Pulmonary artery endothelial cell (primary cell): ENCODE results near the gene FANK1. TPM values are rescaled to one million over a fixed set of nuclear protein-coding genes. Genes with fewer than 3 reads are reported as not detected.

Experiments used
- DNase-seq: peaks from one replicate; pipeline ENCODE4 v3.0.0-alpha.2; 2011; ENCODE audit warnings: low read depth, low spot score
- total RNA-seq: library from RNA; depleted of rRNA; stranded (reverse); fragments of >200 nt; gene quantifications from 2 replicates; pipeline ENCODE4 v1.2.3, GENCODE V29; 2014

FANK1 gene
- total RNA-seq, 1 donor from 2014 or later = 1.4 TPM

DNA sequence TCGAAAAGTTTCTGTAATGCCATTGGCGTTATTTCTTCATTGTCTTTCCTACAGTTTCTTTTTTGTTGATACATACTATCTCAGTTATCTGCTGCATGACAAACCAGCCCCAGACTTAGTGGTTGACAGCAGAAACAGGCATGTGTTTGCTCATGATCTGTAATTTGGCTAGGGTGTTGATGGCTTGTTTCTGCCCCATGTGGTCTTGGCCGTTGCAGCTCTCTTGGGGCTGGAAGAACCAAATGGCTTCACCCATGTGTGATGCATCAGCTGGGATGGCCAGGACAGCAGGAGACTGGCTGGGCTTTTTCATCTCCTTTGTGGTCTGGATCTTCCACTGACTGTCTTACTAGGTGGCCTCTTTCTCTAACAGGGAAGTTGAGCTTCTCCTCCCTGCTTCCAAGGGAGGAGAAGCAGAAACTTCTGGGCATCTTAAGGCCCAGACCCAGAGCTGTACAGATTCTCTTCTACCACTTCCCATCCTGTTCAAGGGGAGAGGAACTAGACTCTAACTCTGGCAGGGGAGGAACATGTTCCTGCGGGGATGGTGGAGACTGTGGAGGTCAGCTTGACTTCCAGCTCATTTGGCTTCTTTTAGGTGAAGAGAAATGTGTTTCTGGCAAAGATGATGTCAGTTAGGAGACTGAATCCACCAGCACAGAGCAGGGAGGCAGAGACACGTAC, 89.3 kb downstream of the FANK1 start:
- DNase-seq = no peak

DNA sequence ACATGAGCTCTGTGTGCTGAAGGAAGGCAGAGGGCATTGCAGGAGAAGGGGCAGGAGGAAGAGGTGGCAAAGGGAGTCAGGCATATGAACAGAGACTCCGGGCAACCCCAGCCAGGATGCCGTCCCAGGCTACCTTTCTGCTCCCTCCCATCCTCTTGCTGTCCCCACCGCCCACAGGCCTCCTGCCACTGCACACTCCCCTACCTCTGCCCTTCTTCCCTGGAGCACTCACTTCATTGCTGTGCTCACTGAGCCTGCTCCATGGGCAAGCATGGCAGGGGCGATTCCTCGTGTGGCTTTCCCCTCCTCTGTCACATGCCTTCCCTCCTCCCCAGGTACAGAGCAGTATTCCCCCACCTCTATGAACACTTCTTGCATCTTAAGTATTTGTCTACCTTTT, 93.4 kb downstream of the FANK1 start:
- no peak for DNase-seq

DNA sequence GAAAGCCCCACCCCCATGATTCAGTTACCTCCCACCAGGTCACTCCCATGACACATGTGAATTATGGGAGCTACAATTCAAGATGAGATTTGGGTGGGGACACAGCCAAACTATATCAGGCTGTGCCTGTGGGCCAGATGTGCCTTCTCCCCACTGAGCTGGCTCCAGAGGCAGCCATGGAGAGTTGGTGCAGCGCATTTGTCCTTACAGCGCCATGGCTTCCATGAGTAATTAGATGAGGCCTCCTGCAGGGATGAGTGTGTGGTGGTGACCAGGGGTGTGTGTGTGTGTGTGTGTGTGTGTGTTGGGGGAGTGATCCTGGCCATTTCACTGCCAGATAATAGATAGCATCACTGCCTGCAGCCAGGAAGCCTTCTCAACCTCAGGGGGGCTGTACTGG, 94.6 kb downstream of the FANK1 start:
- no peak for DNase-seq

DNA sequence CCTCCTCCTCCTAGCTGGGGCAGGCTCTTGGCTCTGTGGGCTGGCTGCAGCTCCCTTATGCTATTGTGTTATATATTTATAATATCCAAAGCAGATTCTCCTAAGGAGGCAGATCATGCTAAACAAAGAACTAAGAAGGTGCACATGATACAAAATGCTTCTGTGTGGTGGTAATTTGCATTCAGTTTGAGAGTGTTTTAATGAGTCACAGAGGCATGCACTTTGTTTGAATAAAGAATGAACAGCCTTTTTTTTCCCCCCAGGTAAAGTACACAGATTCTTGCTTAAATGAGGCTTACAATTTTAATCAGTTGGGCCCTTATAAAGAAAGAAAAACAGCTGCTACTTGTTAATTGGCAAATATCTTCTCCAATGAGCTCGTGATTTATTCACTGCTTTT, 95.0 kb downstream of the FANK1 start:
- no peak for DNase-seq

DNA sequence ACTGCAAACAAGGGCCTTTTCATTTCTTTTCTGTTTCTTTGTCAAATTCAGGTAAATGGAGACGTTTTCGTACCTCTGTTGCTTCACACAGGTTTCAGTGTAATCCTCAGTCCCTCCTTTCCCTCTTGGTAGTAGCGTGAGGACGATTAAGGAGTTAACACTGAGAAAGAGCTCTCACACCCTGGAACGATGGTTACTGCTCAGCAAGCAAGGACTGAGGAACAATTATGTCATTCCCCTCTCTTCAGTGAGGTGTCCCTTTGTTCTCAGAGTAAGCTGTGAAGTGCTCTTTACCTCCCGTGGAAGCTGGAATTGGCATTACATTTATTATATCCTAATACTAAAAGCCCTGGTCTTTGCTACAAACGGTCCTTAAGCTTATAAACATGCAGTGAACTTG, 95.9 kb downstream of the FANK1 start:
- DNase-seq = no peak

DNA sequence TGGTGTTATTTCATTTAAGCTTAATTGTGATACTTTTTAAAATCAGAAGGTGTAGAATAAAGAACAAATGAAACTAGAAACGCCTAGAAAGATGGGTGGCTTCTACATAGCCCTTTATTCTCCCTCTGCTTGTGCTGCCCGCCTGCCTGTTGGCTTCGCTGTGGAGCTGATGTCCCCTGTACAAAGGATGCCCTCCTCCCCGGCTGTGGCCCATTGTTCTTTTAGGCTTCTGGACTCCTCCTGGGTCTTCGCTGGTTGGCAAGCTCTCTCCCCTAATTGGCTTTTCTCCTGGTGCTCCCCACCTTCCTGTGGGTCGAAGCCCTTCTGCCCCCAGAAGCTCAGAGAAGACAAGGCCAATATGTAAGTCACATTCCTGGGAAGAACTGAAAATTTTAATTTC, 98.2 kb downstream of the FANK1 start:
- DNase-seq = no peak

DNA sequence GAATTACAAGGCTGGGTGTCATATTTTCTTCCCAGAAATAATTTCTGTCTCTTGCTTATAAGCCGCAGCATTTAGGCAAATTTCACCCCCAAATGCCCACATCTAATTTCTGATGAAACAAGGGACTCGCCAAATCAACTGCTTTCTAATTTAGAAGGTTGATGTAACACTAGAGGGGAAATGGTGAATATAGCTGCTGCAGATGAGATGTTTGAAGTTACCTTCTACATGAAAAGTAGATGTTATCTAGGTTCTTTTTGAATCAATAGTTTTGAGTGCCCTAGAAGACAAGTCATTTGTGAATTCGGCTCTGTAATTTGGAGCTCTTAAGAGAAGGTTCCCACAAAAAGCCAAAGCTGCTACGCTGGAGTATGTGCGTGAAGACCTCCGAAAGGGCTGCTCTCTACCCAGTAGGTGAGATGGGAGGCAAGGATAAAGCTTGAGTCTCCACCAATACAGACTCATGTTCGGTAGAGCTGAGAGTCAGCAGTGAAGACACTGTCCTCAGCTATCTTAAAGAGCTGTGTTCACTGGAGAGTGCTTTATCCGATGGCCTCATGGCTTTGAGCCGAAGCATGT, 99.5 kb downstream of the FANK1 start:
- DNase-seq = no peak

DNA sequence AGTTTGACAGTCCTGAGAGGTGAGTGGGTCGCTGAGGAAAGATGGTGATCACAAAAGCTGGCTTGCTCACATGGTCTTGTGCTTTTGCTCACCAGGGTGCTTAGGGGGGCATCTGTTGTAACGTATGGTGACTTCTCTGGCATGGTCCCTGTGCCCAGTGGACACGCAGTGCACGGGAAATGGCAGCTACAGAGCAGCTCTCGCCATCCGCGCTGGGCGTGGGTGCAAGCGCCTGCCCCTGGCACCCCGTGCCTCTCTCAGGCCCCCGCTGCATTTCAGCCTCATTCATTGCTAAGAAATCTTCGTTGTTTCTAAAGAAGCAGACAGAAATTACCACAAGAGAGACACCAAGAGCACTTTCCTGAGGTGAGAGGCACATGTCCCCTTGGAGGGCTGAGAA, 101.2 kb downstream of the FANK1 start:
- DNase-seq = no peak

DNA sequence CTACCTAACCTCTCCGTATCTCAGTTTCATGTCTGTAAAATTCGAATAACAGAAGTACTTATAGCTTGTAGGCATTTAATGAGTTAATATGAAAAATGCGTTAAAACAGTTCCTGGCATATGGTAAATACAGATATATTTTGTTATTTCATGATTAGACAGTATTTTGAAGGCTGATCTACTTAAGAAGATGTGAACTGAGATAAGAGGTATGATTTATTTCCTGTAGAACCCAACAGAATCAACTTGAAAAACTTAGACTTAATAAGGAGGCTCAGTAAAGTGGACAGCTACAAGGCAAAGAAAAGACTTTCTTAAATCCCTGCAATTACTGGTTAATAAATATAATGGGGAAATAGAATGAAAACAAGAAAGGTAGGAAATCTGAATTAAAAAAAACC, 103.3 kb downstream of the FANK1 start:
- no peak for DNase-seq

DNA sequence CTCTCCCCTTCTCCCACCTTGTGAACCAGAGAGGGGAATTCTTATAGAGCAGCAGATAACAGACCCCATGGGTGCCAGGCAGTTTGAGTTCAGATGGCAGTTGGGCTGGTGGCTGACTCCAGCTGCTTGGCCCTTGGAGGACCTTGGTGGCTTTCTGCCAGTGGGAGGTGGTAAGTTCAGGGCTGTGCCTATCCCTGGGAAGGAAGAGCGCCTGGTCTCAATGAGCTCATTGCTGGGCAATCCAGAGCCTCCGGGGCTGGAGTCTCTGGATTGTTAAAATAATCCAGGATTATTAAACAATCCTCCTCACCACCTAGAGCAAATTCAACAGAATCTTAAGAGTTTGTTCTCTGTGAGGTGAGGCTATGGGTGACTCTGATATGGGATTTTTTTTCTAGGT, 105.2 kb downstream of the FANK1 start:
- no peak for DNase-seq

DNA sequence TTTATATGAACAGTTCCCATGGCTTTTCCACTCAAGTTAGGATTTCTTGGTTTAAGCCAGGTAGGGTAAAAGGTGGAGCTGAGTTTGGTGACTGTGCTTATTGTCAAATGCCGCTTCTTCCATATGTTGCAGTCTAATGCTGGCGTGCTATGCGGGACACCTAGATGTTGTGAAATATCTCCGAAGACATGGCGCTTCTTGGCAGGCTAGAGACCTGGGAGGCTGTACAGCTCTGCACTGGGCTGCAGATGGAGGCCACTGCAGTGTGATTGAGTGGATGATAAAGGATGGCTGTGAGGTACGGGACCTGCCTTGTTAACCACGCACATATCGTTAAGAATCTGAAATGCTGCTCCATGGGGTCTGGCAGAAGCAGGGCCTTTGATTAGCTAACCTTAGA, 108.4 kb downstream of the FANK1 start:
- DNase-seq = no peak

DNA sequence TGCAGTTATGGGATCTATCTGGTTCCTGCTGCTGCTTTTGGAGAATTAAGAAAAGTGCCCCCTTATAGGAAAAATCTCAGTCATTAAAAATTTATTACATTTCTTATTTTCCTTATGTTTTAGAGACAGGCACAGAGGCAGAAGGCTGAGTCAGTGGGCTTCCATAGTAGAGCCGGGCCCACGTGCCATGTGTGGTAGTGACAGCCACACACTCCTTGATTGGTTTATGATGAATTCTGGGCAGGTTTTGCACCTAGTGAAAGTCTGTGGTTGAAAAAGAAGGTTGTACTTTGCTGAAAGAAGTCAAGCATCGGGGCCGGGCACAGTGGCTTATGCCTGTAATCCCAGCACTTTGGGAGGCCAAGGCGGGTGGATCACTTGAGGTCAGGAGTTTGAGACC, 109.9 kb downstream of the FANK1 start:
- DNase-seq = no peak

DNA sequence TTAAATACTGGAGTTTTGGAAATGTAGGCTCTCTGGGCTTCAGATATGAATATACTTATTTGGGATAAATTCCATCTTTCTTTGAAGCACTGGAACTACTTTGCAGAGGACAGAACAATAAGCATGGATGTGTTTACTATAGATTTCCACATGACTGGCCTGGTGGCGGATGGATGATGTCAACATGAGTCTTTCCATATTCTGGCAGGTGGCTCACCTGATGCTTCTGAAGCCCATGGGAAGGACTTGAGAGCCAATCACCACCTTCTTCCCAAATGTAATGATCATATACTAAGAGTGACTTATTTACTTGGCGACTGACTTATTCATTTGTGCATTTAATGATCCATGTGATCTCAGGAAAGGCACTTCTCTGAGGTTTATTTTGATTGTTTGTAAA, 110.5 kb downstream of the FANK1 start:
- no peak for DNase-seq

DNA sequence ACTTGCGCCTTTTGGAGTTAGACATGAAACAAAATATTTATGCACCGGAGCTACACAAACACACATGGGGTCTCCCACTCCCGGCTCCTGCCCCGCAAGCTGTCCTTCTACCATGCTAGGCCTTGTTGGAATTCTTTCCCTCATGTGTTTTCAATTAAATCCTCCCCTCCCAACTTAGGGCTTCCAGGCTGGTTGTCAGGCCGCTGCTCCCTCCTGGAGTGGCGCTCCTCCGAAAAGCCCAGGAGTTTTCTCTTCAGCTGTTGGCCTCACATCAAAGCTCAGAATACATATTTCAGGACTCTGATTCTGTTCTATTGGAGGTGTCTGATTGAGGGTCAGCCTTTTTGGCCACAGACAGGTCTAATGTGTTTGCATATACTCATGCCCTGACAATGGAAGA, 113.3 kb downstream of the FANK1 start:
- DNase-seq = no peak

DNA sequence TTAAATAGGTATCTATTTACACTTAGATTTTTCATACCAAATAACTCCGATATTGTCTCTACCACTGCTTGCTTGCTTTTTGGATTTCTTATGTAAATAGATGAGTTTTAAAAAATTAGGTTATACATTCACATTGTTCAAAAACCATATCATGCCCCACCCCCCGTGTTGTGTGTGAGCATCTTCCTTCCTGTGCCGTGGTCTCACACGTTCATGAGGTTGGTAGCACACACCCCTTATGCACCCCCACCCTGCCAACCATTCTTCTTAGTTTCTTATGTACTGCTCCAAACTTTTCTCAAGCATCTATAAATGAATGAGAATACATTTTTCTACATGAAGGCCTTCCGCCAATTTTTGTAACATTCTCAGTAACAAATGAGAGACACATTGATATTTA, 115.6 kb downstream of the FANK1 start:
- no peak for DNase-seq

DNA sequence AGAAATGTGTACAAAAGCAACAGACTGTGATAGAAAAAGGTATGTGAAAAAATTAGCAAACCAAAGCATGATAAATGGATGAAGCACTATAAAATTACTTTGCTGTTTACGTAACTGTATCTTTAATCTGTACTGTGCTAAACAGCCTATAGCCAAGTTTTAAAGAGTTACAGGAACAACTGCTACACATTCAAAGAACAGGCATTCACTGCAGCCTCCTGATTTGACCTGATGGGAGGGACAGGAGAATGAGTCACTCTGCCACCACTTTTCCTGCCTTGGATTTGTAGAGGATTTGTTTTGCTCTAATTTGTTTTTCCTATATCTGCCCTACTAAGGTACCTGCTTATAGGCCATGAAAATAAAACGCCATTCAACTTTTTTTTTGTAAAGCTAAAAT, 116.1 kb downstream of the FANK1 start:
- no peak for DNase-seq

DNA sequence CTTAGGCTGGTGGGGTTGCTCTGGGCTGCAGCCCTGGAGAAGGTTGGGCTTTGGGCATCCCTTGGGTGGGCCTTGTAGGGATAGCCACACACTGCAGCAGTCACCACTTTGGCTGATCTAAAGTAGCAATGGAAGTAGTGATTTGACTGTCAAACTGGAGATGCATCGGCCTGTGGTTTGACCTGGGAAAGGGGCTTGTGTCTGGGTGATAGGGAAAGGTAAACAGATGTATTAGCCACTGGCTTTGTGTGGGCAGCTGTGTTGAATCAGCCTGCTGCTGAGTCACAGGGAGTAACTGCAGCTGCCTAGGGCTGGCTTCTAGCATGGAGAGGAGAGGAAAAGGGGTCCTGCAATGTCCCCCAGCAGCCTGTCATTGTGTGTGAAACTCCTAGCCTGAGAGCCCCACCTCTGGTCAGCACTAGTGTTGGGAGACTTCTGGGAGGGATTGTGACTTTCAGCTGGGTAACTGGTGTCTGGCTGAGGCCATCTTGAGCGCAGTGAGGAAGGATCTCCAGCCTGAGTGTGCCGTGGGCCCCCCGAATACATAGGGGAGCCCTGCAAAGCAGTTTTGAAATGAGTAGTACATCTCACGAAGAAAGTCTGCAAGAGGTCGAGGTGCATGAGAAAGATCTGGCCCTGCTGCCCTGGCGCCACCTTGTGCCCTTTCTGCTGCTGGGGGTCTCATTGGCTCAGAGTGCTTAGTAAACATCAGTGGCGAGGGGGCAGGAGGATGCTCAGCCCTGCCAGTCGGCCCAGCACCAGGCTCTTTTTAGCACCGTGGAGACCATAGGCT, 117.3 kb downstream of the FANK1 start:
- DNase-seq = no peak

DNA sequence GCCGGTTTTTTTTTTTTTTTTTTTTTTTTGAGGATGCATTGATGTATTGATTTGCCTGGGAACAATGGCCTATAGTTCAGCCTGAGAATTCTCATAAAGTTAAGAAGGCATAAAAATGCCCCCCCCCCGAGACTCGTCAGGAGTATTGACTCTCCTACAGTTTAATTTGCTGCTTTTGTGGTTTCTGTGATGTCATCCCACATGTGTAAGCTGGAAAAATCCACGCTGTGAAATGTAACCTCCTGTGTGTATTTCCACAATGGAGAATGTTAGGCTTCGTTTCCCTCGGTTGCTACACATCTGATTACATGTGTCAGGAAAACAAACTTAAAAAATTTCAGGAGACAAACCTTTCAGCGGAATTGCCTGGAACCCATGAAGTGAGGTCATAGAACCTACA, 117.9 kb downstream of the FANK1 start:
- DNase-seq = no peak

DNA sequence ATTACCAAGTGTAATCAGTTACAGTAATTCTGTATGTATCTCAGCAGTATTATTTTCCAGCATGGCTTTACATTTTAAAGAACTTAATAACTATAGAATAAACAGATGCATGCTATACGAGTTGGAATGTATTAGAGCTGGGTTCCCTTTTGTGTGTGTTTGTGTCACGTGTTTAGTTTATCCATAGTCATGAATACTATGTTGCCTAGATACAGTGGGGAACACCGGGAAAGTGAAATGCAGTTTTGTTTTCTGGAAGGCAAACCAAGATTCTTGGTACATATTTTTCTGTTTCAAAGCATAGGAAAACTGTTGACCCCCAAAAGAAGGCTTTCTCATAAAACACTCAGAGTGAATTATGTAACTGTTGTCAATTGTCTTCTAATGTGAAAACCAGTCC, 119.0 kb downstream of the FANK1 start:
- DNase-seq = no peak

DNA sequence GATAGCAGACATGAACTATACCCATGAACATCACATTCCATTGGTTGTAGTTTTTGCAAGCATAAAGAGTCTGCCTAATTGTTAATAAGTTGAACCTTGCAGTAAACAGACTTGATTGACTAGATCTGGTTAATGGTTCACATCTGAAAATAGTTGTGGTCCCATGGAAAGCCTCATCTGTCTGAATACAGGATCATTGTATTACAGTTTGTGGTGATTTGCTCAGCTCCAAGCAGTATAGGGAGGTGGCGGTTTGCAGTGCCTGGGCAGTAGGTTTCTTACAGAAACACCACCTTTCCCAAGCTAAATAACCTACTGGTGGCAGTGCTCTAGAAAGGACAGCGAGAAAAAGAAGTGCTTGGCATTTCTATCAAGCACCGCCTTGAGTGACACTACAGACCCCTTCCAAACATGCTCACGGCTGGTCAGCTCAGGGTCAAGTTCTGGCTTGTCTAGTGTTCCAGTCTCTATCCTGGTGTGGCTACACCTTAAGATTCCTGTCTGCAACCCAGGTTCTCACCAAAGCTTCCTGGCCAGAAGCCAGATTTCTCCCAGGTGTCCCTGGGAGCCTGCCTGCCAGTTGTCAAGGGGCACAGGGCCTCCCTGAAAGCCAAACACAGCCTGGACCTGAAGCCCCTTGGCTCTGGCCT, 119.9 kb downstream of the FANK1 start:
- DNase-seq = no peak

DNA sequence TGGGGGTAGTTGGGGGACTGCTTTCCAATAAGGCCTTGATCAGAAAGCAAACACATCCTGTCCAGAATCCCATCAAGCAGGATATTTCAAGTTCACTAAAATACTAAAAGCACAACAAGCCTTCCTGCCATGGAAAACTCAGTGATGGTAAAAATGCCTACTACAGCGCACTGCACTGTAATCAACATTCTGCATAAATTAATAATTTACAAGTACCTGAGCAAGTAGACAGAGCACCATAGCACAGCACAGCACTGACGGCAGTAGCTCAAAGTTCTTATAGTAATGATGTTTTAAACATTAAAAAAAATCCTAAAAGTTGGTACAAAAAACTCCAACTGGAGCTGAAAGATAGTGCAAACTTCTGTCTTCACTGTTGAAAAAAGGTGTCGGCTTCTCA, 120.5 kb downstream of the FANK1 start:
- no peak for DNase-seq

DNA sequence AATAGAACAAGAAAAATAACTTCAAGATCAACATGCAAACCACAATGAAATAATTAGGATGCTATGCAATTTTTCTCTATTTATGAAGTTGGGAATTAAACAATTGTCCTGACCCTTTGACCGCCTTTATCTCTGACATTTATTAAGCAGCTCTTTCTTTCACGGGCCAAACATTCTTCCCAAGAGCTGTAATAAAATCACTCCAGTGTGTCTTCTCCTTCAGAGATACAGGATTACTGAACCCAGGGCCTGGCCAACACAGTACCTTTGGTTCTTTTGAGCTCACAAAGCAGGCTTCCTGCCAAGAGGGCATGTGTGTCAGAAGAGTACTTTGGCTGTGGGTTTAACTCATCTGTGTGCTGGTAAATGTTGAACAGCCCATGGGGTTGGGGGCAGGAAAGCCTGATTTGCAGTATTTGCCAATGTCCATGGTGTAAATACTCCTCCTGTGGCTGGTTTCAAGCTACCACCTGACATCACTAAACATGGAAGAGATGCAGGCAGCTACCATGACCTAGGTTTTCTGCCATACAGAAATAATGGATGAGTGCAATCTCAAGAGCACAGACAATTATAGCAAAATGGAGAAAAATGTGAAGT, 121.7 kb downstream of the FANK1 start:
- DNase-seq = no peak
